Type B pancreatic cell (in vitro differentiated cells): Measurements from ENCODE around the gene CNST. TPM values are rescaled to one million over a fixed set of nuclear protein-coding genes. Genes with fewer than 3 reads are reported as not detected.
A peak's percentile ranks its signal among the peaks of the same experiment; 100 is the strongest.
"Not testable (repeated sequence)": the region's sequence is repeated elsewhere in the genome, so short reads cannot be mapped to it uniquely, and the experiment has no call there.

Experiments
- DNase-seq: peaks from one replicate; pipeline ENCODE4 v3.0.0; 2021; ENCODE audit warnings: mixed read lengths; ENCODE audit not compliant: unreplicated experiment; ENCODE audit errors: extremely low spot score
- H3K27ac Mint-ChIP-seq: 2 replicates; pipeline ENCODE4 v1.8.0; 2021; ENCODE audit warnings: mild to moderate bottlenecking, mixed read lengths
- H3K27me3 Mint-ChIP-seq: 2 replicates; pipeline ENCODE4 v1.8.0; 2021; ENCODE audit warnings: mixed read lengths
- H3K36me3 Mint-ChIP-seq: 2 replicates; pipeline ENCODE4 v1.8.0; 2021; ENCODE audit warnings: mixed read lengths
- H3K4me1 Mint-ChIP-seq: one replicate; pipeline ENCODE4 v1.8.0; 2021; ENCODE audit warnings: mixed read lengths; ENCODE audit not compliant: unreplicated experiment
- H3K4me3 Mint-ChIP-seq: 2 replicates; pipeline ENCODE4 v1.8.0; 2021; ENCODE audit warnings: mild to moderate bottlenecking, mixed read lengths
- H3K9me3 Mint-ChIP-seq: 2 replicates; pipeline ENCODE4 v1.8.0; 2021; ENCODE audit warnings: mixed read lengths
- total RNA-seq: library from RNA; stranded (reverse); gene quantifications from 2 replicates; pipeline ENCODE4 v1.2.1, GENCODE V29; 2021; ENCODE audit warnings: low replicate concordance
- TF ChIP-seq, protein P1 (sequence below): fragments of 200-600 bp; sonication (generic); conservative IDR thresholded peaks from 2 replicates; pipeline ENCODE4 v1.5.0; 2021; ENCODE audit warnings: antibody characterized with exemption, mild to moderate bottlenecking

Gene CNST
- total RNA-seq, 1 donor from 2014 or later, result 17.9 TPM

DNA sequence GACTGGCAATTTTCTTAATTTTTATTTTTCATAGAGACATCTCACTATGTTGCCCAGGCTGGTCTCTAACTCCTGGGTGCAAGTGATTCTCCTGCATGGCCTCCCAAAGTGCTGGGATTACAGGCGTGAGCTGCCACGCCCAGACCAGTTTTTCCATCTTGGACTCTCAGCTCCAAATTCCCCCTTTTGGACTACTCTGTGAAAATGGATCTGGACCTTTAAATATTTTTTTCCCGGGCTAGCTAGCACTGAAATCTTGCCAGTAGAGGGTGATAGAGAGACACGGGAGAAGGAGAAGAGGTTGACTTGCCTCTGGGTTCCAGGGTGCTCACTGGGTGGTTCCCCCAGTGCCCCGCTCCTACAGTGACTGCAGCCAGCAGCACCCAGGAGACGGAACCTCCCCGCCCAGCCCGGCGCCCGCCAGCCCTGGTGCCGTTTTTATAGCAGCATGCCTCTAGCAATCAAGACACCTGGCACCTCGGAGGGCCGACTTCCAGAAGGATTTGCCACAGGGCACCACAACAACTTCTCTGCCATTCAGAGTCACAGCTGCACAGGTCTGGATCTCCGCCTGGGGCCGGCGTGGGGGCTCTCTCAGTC is 123.3 kb downstream of the CNST start:
- Mint-ChIP-seq H3K36me3 (peaks cover under 1% of the 10 kb centered on the region), H3K4me1 (peaks cover 5% of the 10 kb centered on the region), H3K4me3 (no peak overlapping the region), H3K27ac (no peak overlapping the region), H3K9me3 (peaks cover 7% of the 10 kb centered on the region), H3K27me3 (no peaks in the 10 kb centered on the region)
- TF ChIP-seq, protein P1, sequence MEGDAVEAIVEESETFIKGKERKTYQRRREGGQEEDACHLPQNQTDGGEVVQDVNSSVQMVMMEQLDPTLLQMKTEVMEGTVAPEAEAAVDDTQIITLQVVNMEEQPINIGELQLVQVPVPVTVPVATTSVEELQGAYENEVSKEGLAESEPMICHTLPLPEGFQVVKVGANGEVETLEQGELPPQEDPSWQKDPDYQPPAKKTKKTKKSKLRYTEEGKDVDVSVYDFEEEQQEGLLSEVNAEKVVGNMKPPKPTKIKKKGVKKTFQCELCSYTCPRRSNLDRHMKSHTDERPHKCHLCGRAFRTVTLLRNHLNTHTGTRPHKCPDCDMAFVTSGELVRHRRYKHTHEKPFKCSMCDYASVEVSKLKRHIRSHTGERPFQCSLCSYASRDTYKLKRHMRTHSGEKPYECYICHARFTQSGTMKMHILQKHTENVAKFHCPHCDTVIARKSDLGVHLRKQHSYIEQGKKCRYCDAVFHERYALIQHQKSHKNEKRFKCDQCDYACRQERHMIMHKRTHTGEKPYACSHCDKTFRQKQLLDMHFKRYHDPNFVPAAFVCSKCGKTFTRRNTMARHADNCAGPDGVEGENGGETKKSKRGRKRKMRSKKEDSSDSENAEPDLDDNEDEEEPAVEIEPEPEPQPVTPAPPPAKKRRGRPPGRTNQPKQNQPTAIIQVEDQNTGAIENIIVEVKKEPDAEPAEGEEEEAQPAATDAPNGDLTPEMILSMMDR, result peak; percentile 84
- no peak for DNase-seq

DNA sequence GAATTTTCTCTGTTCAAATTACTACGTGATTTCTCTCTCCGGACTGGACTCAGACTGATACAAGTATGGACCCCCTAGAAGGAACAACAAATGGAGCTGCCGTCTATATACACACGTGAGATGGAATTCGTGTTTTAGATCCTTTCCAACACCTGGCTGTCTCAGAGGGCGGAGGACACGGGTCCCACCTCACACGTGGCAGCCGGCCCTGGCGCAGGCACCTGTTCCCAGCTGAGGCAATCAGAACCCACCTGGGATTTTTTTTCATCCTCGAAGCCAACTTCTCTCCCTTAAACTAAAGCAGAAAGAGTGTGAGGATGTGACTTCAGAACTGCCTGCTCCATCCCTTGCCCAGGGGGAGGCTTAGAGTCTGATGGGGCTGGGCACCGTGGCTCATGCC is 123.8 kb downstream of the CNST start:
- TF ChIP-seq, protein P1, result no peak
- H3K36me3 Mint-ChIP-seq, result peaks cover 4% of the 10 kb centered on the region
- no peak for DNase-seq
- peaks cover 5% of the 10 kb centered on the region for H3K4me1 Mint-ChIP-seq
- no peak overlapping the region for H3K27ac Mint-ChIP-seq
- peaks cover 12% of the 10 kb centered on the region for H3K9me3 Mint-ChIP-seq
- H3K27me3 Mint-ChIP-seq, result no peaks in the 10 kb centered on the region
- no peak overlapping the region for H3K4me3 Mint-ChIP-seq

DNA sequence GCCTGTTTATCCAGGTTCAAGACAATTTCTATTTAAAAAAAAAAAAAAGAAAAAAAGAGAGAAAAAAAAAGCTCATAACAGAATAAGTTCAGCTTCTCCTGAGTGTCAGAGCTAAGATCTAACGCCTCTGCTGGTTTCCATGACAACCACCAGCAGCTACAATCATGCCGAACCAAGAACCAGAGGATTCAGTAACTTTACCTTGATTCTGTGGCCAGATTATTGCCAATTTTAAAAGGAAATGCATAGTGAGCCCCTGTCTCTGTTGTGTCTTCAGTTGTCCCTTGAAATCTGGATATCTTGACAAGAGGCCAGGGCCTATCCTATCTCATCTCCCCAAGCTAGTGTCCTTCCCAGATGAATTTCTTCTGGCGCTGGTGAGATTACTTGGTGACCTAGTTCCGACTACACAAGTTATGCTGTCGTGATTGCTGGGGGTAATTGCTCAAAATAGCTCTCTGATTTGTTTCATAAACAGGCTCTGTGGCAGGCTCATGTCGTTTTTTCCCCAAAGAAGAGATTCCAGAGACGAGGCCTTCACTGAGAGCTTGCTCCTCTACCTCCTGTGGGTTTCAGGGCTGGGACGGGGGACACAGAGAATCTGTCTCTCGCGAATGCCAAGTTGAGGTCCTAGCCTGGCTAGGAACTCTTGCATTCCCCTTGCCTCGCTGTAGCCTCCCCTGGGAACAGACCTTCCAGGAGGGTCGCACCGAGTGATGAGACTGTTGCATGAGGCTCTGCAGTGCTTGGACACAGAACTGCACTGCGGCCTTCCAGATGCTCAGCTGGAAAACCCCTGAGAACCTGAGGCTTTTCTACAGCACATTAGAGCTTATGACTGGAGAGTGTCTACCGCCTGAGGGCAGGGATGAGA is 125.6 kb downstream of the CNST start:
- DNase-seq, result peak; percentile 53
- H3K9me3 Mint-ChIP-seq, result peaks cover 12% of the 10 kb centered on the region
- no peaks in the 10 kb centered on the region for H3K27me3 Mint-ChIP-seq
- peaks cover 5% of the 10 kb centered on the region for H3K4me1 Mint-ChIP-seq
- H3K27ac Mint-ChIP-seq, result no peak overlapping the region
- TF ChIP-seq, protein P1, result no peak
- peaks cover 4% of the 10 kb centered on the region for H3K36me3 Mint-ChIP-seq
- no peak overlapping the region for H3K4me3 Mint-ChIP-seq

DNA sequence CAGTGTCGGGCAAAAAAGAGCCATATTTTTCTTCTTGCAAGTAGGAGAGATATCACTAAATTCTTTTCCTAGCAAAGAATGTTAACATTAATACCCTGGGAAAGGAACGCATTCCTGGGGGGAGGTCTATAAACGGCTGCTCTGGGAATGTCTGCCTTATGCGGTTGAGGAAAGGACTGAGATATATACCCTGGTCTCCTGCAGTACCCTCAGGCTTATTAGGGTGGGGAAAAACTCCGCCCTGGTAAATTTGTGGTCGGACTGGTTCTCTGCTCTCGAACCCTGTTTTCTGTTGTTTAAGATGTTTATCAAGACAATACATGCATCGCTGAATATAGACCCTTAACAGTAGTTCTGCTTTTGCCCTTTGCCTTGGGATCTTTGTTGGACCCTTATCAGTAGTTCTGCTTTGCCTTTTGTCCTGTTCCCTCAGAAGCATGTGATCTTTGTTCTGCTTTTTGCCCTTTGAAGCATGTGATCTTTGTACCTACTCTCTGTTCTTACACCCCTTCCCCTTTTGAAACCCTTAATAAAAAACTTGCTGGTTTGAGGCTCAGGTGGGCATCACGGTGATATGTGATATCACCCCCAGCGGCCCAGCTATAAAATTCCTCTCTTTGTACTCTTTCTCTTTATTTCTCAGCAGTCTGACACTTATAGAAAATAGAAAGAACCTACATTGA is 128.1 kb downstream of the CNST start:
- Mint-ChIP-seq H3K4me1 (peaks cover 10% of the 10 kb centered on the region), H3K9me3 (peaks cover 12% of the 10 kb centered on the region)
- not testable (repeated sequence) for H3K36me3 Mint-ChIP-seq, H3K27me3 Mint-ChIP-seq, H3K27ac Mint-ChIP-seq, H3K4me3 Mint-ChIP-seq
- peak; percentile 15 for DNase-seq

DNA sequence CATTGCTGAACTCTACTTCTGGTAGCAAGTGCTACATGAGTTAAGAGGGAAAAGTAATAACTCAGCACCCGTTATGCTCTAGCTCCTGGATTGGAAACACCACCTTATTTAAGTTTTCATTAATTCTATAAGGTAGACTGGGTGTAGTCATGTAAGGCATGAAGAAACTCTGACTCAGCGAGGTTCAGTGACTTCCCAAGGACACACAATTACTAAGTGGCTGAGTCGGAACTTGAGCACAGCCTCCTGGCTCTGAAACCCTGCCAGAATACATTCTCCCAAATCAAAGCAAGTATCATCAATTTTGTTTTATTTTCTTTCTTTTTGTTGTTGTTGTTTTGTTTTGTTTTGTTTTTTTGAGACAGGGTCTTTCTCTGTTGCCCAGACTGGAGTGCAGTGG is 128.9 kb downstream of the CNST start:
- H3K27me3 Mint-ChIP-seq, result no peaks in the 10 kb centered on the region
- H3K9me3 Mint-ChIP-seq, result peaks cover 12% of the 10 kb centered on the region
- H3K36me3 Mint-ChIP-seq, result peaks cover 4% of the 10 kb centered on the region
- H3K4me1 Mint-ChIP-seq, result peaks cover 11% of the 10 kb centered on the region
- H3K4me3 Mint-ChIP-seq, result no peak overlapping the region
- peak; percentile 2 for DNase-seq
- TF ChIP-seq, protein P1, result no peak
- H3K27ac Mint-ChIP-seq, result no peak overlapping the region

DNA sequence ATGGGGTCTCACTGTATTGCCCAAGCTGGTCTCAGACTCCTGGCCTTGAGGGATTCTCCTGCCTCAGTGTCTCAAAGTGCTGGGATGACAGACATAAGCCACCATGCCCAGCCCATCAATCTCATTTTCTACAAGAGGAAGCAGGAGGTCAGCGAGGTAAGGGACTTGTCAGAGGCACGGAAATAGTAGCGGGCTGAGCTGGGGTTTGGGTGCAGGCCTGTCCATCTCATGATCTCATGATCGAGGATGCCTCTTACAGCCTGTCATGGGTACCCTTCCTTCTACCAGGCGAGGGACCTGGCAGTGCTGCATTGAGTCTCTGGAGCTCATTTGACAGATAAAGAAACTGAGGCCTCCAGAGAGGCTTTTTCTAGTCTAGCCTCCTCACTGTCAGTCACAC is 129.4 kb downstream of the CNST start:
- peaks cover 12% of the 10 kb centered on the region for H3K9me3 Mint-ChIP-seq
- H3K4me3 Mint-ChIP-seq, result no peak overlapping the region
- peak; percentile 29 for DNase-seq
- no peaks in the 10 kb centered on the region for H3K27me3 Mint-ChIP-seq
- no peak overlapping the region for H3K27ac Mint-ChIP-seq
- TF ChIP-seq, protein P1, result no peak
- peaks cover 11% of the 10 kb centered on the region for H3K4me1 Mint-ChIP-seq
- peaks cover 4% of the 10 kb centered on the region for H3K36me3 Mint-ChIP-seq
